Stimulated activated CD8-positive, alpha-beta memory T cell treated with anti-CD3 and anti-CD28 coated beads, Interleukin-15, amount 100 ng/mL, for 48 hours (primary cell): ENCODE data around the gene ZNF212.
"Not testable (repeated sequence)": the region's sequence is repeated elsewhere in the genome, so short reads cannot be mapped to it uniquely, and the experiment has no call there.

Source experiments
- DNase-seq, 2 donors: peaks; one replicate each; pipeline ENCODE4 v3.0.0-alpha.2; 2020; ENCODE audit warnings: low read depth in 2 of 2

ZNF212 gene

GRCh38 chr7:149252378-149252777, 12.9 kb downstream of the ZNF212 start:
- no peak for DNase-seq

GRCh38 chr7:149253665-149254064, 14.2 kb downstream of the ZNF212 start:
- no peak for DNase-seq

DNA sequence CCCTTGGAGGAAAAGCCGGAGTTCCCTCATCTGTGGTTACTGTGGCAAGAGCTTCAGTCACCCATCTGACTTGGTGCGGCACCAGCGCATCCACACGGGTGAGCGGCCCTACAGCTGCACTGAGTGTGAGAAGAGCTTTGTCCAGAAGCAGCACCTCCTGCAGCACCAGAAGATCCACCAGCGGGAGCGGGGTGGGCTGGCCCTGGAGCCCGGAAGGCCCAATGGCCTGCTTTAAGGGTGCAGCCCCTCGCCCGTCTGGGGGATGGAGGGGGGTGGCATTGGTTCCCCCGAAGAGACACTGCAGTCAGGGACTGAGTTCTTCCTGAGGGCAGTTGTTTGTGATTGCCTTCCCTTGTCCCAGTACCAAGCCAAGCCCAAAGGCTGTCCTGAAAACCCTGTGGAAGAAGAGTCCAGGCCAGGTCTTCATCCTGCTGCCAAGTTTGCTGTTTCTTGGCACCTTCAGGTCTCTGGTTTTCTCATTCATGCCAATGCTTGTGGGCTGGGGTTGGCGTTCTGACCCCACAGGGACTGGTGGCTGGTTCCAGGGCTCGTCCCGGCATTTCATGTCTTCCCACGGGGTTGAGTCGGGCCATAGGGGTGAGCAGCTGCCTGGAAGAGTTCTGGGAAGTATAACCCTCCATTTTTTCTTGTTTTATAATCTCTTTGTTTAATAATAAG, 14.9 kb downstream of the ZNF212 start:
- no peak for DNase-seq

DNA sequence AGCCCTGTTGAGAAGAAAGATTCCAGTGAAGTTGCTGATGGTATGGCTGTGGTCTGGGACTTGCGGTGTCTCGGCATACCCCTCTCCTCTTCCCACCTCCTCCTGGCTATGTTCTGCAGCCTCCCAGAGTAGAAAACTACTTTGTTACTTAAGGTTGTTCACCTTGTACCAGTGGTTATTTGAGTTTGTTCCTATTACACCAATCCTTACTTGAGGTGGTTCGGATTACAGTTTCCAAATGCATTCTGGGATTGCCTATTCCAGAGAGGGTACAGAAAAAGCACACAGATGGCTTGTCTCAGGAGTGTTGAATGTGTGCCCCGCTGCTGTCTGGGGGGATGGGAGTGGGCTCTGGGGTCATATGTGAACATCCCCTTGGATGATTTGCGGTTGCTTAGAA, 15.7 kb downstream of the ZNF212 start:
- DNase-seq, result no peak

- DNase-seq, result no peak
These were observed 17.1 kb downstream of the ZNF212 start for GRCh38 chr7:149256568-149256967.

GRCh38 chr7:149257146-149257545, 17.7 kb downstream of the ZNF212 start:
- no peak for DNase-seq

DNA sequence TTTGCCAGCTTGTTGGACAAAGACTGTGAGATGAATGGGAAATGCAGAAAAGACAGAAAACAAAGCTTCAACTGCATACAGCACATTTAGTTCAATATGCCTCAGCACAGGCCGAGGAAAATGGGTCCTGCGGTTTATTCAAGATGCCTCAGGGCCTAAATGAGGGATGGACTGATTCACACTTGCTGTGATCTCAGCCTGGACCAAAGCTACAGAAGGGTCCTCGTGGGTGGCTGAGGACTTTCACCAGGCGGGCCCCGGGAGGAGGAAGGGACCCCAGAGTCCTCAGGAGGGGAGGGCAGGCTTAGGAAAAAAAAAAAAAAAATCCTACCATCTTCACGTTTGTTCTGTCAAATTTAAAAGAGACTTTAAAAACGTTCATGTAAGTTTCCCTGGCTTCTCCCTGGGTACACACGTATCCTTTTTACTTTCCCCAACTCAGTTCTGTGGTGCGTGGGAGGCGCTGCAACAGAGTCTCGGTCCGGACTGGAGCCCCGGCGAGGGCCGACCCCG, 21.9 kb downstream of the ZNF212 start:
- peak; percentile 16 to 32 for DNase-seq

- peak; percentile 78 to 83 for DNase-seq
These were observed 22.6 kb downstream of the ZNF212 start, which contains the start of gene ZNF783 for GRCh38 chr7:149261829-149262617. ZNF783 (plus strand) TSS chr7:149262196; CDS start chr7:149262334, 138 bp downstream.

DNA sequence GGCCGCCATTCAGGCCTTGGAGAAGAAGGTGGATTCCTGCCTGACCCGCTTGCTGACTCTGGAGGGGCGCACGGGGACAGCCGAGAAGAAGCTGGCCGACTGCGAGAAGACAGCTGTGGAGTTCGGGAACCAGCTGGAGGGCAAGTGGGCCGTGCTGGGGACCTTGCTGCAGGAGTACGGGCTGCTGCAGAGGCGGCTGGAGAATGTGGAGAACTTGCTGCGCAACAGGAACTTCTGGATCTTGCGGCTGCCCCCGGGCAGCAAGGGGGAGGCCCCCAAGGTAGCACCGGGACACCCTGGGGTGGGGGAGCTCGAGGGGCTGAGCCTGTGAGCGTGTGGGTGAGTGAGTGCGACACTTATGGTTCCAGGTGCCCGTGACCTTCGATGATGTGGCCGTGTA, 27.0 kb downstream of the ZNF212 start:
- no peak for DNase-seq

DNA sequence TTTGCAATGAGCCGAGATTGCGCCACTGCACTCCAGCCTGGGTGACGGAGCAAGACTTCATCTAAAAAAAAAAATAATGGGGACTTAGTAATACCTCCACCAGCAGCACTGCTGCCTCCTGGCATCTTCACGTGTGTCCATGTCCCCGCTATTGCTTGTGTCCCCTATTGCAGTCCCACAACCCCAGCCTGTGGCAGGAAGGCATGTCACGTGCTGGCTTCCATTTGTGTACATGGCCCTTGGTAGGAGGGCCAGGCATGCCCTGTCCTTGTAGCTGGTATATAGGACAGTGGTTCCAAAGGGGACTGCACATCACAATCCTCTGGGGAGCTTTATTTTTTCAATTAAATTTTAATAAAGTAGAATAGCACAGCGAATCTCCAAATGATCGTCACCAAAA, 28.3 kb downstream of the ZNF212 start:
- no peak for DNase-seq

DNA sequence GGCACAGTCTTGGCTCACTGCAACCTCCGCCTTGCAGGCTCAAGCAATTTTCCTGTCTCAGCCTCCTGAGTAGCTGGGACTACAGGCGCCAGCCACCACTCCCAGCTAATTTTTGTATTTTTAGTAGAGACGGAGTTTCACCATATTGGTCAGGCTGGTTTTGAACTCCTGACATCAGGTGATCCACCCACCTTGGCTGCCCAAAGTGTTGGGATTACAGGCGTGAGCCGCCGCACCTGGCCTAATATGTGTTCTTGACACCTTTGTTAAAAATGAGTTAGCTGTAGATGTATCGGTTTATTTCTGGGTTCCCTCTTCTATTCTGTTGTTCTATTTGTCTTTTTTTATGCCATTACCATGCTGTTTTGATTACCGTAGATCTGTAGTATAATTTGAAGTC, 35.0 kb downstream of the ZNF212 start:
- not testable (repeated sequence) for DNase-seq

DNA sequence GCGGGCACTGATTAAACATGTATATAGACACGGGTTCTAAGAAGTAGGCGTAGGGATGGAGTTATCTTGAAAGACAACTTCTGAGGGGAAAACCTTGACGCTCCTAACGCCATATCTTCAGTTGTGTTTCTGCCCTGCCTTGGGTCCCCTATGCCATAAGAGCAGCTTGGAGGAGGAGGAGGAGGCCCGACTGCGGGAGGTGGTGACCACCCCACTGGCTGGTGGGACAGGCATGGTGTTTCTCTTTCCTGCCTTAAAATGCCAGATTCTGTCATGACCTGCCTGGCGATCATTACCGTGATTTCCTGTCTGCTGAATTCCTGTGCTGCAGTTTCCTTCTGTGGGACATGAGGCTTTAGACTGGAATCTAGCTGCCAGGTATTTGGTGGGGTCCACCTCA, 38.4 kb downstream of the ZNF212 start:
- DNase-seq, result no peak

DNA sequence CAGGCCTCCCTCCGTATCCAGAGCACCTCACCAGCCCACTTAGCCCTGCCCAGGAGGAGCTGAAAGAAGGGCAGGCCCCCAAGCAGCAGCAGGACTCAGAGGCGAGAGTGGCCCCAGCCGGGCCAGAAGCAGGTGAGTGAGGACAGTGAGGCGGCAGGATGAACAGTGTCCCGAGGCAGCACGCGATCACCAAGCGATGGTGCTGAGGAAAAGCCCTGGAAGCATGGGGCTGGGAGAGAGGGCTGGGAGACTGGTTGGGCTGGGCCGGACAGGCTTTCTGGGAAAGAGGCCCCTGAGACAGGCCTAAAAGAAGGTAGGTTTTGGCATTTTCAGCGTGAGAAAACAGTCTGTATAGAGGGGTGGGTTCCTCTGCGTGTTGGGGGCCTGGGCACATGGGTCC, 38.9 kb downstream of the ZNF212 start:
- DNase-seq, result no peak

DNA sequence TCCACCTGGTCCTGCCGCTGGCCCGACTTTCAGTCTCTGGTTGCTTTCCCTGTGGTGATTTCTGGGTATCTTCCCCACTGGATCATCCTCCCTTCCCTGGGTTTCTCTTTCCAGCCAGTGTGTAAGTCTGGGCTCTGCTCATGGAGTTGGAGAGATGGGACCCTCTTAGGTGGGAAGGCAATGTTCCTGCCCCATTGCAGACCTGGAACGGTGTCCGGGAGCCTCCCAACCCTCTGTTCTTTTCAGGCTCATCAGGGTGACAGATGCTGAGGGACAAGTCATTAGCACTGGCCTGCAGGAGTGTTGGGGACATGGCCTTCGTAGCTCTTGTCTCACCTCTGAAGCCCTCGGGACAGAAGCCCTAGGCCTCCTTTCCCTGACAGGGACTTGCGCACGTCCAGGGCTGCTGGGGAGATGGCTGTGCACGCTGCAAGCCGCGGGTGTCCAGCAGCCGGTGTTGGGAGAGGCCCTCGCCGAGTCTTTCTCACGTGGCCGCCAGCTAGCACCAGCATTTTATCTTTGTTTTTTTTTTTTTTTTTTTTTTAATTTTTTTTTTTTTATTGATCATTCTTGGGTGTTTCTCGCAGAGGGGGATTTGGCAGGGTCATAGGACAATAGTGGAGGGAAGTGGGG, 39.8 kb downstream of the ZNF212 start:
- DNase-seq, result no peak

DNA sequence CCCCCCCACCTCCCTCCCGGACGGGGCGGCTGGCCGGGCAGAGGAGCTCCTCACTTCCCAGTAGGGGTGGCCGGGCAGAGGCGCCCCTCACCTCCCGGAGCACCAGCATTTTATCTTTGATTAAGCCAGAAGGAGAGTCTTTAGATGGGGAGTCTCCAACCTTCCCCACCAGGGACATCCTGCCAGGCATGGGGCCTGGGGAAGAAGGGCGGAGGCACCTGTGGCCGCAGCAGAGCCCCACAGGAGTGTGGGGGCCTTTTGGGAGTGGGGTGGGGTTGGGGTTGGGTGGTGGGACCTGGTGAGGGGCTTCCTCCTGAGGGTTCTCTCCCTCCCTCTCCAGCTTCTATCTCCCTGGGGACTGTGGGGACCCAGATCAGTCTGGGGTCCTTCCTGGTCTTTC, 40.7 kb downstream of the ZNF212 start:
- DNase-seq, result no peak

- no peak for DNase-seq
These were observed 41.4 kb downstream of the ZNF212 start for GRCh38 chr7:149280661-149281507.

DNA sequence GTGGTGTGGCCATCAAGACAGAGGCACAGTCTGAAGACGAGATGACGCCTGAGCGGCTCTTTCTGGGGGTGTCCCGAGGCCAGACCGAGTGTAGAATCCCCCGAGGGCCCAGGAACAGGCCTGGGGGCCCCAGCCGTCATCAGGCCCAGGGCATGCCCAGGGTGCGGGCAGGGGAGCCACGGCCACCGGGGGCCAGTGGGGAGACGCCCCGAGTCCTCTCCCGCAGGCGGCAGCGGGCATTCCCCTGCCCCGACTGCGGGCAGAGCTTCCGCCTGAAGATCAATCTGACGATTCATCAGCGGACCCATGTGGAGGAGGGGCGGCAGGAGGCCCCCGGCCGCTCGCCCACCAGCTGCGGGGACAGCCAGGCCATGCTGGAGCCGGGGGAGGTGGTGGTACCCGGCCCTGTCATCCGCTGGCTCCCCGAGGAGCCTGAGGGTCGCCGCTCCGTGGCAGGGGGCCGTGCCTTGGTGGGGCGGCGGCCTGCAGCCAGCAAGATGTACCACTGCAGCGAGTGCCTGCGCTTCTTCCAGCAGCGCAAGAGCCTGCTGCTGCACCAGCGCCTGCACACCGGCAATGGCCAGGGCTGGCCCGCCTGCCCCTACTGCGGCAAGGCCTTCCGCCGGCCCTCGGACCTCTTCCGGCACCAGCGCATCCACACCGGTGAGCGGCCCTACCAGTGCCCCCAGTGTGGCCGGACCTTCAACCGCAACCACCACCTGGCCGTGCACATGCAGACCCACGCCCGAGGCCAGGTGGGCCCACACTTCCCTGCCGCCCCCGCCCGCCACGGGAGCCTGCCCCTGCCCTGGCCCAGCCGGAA, 42.3 kb downstream of the ZNF212 start:
- DNase-seq, result no peak

DNA sequence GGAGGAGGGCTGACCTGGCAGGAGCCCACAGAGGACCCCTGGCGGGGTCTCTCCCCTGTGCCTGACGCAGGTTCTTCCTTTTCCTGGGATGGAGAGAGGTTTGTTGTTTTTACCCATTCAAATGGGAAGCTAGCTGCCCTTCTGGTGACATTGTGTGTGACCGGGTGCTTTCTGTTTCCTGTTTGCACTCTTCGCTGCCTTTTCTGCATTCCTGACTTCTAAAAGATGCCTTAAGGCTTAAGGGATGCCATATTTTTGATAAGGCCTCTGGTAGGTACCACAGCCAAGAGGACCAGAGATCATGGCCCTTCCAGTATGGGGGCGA, 42.8 kb downstream of the ZNF212 start:
- DNase-seq, result no peak

DNA sequence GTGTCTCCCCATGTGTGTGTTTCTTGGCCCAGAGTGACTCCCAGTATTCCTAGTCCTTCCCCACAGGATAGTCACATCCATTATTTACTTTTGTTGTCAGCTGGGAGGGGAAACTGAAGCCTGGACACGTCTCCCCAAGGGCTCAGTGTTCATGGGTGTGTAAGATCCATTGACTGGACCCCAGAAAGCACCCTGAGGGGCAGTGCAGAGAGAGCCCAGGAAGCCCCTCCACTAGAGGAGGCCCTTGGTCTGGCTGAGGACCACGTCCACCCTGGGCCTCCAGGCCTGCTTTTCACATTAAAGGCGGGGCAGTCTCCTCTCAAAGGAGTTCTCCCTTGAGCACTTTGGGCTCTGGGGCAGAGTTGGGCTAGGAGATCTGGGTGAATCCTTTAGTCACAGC, 43.9 kb downstream of the ZNF212 start:
- DNase-seq, result no peak

GRCh38 chr7:149284343-149284742, 44.9 kb downstream of the ZNF212 start:
- no peak for DNase-seq
